ENCODE data around the gene SCN1B.

DNA sequence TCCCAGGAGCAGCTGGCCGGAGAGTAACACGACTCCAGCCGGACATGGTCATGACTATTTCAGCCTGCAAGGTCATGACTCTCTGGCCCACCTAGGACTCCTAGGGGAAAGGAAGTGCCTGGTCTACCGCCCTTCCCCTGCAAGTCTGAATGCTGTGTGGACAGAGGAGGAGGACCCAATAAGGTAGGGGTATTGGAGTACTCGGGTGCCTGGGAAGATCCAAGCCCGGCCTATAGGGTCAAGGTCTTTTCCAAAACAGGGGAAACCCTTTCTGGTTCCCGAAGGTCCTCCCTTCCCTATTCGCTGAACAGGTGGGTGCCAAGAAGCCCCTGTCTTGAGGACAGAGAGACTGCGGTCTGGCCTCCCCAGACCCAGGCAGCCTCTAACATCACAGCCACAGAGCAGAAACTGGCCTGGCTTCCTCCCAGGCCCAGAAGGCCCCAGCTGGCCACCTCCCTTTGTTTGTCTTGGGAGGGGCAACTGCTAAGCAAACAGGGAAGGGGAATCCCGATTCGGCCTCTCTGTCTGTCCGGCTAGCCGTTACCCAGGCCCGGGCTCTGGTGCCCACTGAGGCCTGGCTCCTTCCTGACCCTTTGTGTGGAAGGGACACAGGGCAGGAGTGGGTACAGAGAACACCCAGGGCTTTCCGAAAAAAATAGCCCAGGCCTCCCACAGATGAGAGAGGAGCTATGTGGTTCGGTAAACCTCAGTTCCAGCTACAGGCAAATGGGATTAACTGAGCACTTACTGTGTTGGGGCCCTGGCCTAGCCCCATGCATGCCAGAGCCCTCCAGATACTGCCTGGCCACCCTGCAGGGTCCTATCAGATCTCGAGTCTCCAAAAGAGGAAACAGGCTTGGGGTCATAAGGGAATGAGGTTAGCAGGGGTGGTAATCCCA lies 35.4 kb upstream of the SCN1B start:
- TF ChIP-seq CTCF (IDR thresholded peaks at IDR 0.05; ENCODE audit: borderline replicate concordance, extremely low read depth, low read length, poor library complexity, severe bottlenecking) (no peak), EZH2 (IDR thresholded peaks at IDR 0.05; ENCODE audit: borderline replicate concordance, low read depth, low read length, severe bottlenecking) (no peak)

All from DND-41 (cell line).